Measurements from ENCODE around the gene SF3B5.

SF3B5 gene

GRCh38 chr6:144068794-144069193 is 26.6 kb downstream of the SF3B5 start:
- Histone ChIP-seq H3K4me3 (ENCODE audit: low read depth in 1 of 5, low read length in 5 of 5) (no peak overlapping the region), H3K27me3 (ENCODE audit: control insufficient read depth in 5 of 5, insufficient read depth in 4 of 5, low read length in 5 of 5) (peaks cover 0 to 13% (median 4%) of the 10 kb centered on the region in 5 donors), H3K9ac (ENCODE audit: low read length in 5 of 5) (no peak overlapping the region), H3K27ac (ENCODE audit: low read depth, low read length) (no peak overlapping the region), H3K4me1 (ENCODE audit: control insufficient read depth in 5 of 5, insufficient read depth in 5 of 5, low read length in 5 of 5) (peaks cover 3 to 16% (median 9%) of the 10 kb centered on the region in 5 donors), H3K36me3 (ENCODE audit: control insufficient read depth in 5 of 5, insufficient read depth in 5 of 5, low read length in 5 of 5) (no peaks in the 10 kb centered on the region), H3K9me3 (ENCODE audit: control insufficient read depth in 5 of 5, low read length in 5 of 5) (no peaks in the 10 kb centered on the region)

GRCh38 chr6:144066741-144067484 is 28.5 kb downstream of the SF3B5 start:
- H3K27me3 ChIP-seq (ENCODE audit: control insufficient read depth in 5 of 5, insufficient read depth in 4 of 5, low read length in 5 of 5), result peaks cover 0 to 13% (median 4%) of the 10 kb centered on the region in 5 donors
- no peak overlapping the region for H3K4me3 ChIP-seq (ENCODE audit: low read depth in 1 of 5, low read length in 5 of 5)
- H3K4me1 ChIP-seq (ENCODE audit: control insufficient read depth in 5 of 5, insufficient read depth in 5 of 5, low read length in 5 of 5), result peaks cover 6 to 28% (median 20%) of the 10 kb centered on the region in 5 donors

GRCh38 chr6:144066255-144066654 is 29.1 kb downstream of the SF3B5 start:
- Histone ChIP-seq H3K36me3 (ENCODE audit: control insufficient read depth in 5 of 5, insufficient read depth in 5 of 5, low read length in 5 of 5) (no peaks in the 10 kb centered on the region), H3K9me3 (ENCODE audit: control insufficient read depth in 5 of 5, low read length in 5 of 5) (no peaks in the 10 kb centered on the region), H3K27ac (ENCODE audit: low read depth, low read length) (no peak overlapping the region), H3K9ac (ENCODE audit: low read length in 5 of 5) (no peak overlapping the region), H3K4me1 (ENCODE audit: control insufficient read depth in 5 of 5, insufficient read depth in 5 of 5, low read length in 5 of 5) (peaks cover 6 to 28% (median 20%) of the 10 kb centered on the region in 5 donors), H3K4me3 (ENCODE audit: low read depth in 1 of 5, low read length in 5 of 5) (no peak overlapping the region), H3K27me3 (ENCODE audit: control insufficient read depth in 5 of 5, insufficient read depth in 4 of 5, low read length in 5 of 5) (peaks cover 0 to 13% (median 4%) of the 10 kb centered on the region in 5 donors)

More at GRCh38 chr6:144066741-144067484, 28.5 kb downstream of the SF3B5 start:
- Histone ChIP-seq H3K9me3 (ENCODE audit: control insufficient read depth in 5 of 5, low read length in 5 of 5) (no peaks in the 10 kb centered on the region), H3K9ac (ENCODE audit: low read length in 5 of 5) (no peak overlapping the region), H3K36me3 (ENCODE audit: control insufficient read depth in 5 of 5, insufficient read depth in 5 of 5, low read length in 5 of 5) (no peaks in the 10 kb centered on the region), H3K27ac (ENCODE audit: low read depth, low read length) (no peak overlapping the region)

- no peaks in the 10 kb centered on the region for H3K9me3 ChIP-seq (ENCODE audit: control insufficient read depth in 5 of 5, low read length in 5 of 5)
- peaks cover 0 to 13% (median 4%) of the 10 kb centered on the region in 5 donors for H3K27me3 ChIP-seq (ENCODE audit: control insufficient read depth in 5 of 5, insufficient read depth in 4 of 5, low read length in 5 of 5)
- H3K36me3 ChIP-seq (ENCODE audit: control insufficient read depth in 5 of 5, insufficient read depth in 5 of 5, low read length in 5 of 5), result no peaks in the 10 kb centered on the region
- no peak overlapping the region for H3K27ac ChIP-seq (ENCODE audit: low read depth, low read length)
- peaks cover 6 to 28% (median 20%) of the 10 kb centered on the region in 5 donors for H3K4me1 ChIP-seq (ENCODE audit: control insufficient read depth in 5 of 5, insufficient read depth in 5 of 5, low read length in 5 of 5)
- peak overlapping the region; percentile 71 to 84 (median 78) for H3K4me3 ChIP-seq (ENCODE audit: low read depth in 1 of 5, low read length in 5 of 5)
- no peak overlapping the region for H3K9ac ChIP-seq (ENCODE audit: low read length in 5 of 5)
Observed at GRCh38 chr6:144065213-144065660, 30.1 kb downstream of the SF3B5 start.

GRCh38 chr6:144064402-144065212 is 30.8 kb downstream of the SF3B5 start:
- Histone ChIP-seq H3K9ac (ENCODE audit: low read length in 5 of 5) (peak overlapping the region in 4 of 5 donors; percentile 42 to 75 (median 71)), H3K9me3 (ENCODE audit: control insufficient read depth in 5 of 5, low read length in 5 of 5) (no peaks in the 10 kb centered on the region), H3K27ac (ENCODE audit: low read depth, low read length) (no peak overlapping the region), H3K4me1 (ENCODE audit: control insufficient read depth in 5 of 5, insufficient read depth in 5 of 5, low read length in 5 of 5) (peaks cover 6 to 28% (median 20%) of the 10 kb centered on the region in 5 donors), H3K36me3 (ENCODE audit: control insufficient read depth in 5 of 5, insufficient read depth in 5 of 5, low read length in 5 of 5) (no peaks in the 10 kb centered on the region), H3K4me3 (ENCODE audit: low read depth in 1 of 5, low read length in 5 of 5) (peak overlapping the region; percentile 71 to 84 (median 78)), H3K27me3 (ENCODE audit: control insufficient read depth in 5 of 5, insufficient read depth in 4 of 5, low read length in 5 of 5) (peaks cover 0 to 13% (median 4%) of the 10 kb centered on the region in 5 donors)

- peaks cover 6 to 28% (median 20%) of the 10 kb centered on the region in 5 donors for H3K4me1 ChIP-seq (ENCODE audit: control insufficient read depth in 5 of 5, insufficient read depth in 5 of 5, low read length in 5 of 5)
- no peak overlapping the region for H3K27ac ChIP-seq (ENCODE audit: low read depth, low read length)
- H3K9me3 ChIP-seq (ENCODE audit: control insufficient read depth in 5 of 5, low read length in 5 of 5), result no peaks in the 10 kb centered on the region
- peak overlapping the region in 4 of 5 donors; percentile 56 to 75 (median 71) for H3K9ac ChIP-seq (ENCODE audit: low read length in 5 of 5)
- peaks cover 0 to 13% (median 4%) of the 10 kb centered on the region in 5 donors for H3K27me3 ChIP-seq (ENCODE audit: control insufficient read depth in 5 of 5, insufficient read depth in 4 of 5, low read length in 5 of 5)
- H3K36me3 ChIP-seq (ENCODE audit: control insufficient read depth in 5 of 5, insufficient read depth in 5 of 5, low read length in 5 of 5), result no peaks in the 10 kb centered on the region
- peak overlapping the region; percentile 74 to 84 (median 78) for H3K4me3 ChIP-seq (ENCODE audit: low read depth in 1 of 5, low read length in 5 of 5)
Observed at GRCh38 chr6:144063744-144064401, 31.5 kb downstream of the SF3B5 start.

- Histone ChIP-seq H3K36me3 (ENCODE audit: control insufficient read depth in 5 of 5, insufficient read depth in 5 of 5, low read length in 5 of 5) (no peaks in the 10 kb centered on the region), H3K4me1 (ENCODE audit: control insufficient read depth in 5 of 5, insufficient read depth in 5 of 5, low read length in 5 of 5) (peaks cover 6 to 28% (median 20%) of the 10 kb centered on the region in 5 donors), H3K9me3 (ENCODE audit: control insufficient read depth in 5 of 5, low read length in 5 of 5) (no peaks in the 10 kb centered on the region), H3K27ac (ENCODE audit: low read depth, low read length) (no peak overlapping the region), H3K4me3 (ENCODE audit: low read depth in 1 of 5, low read length in 5 of 5) (peak overlapping the region; percentile 74 to 84 (median 78)), H3K27me3 (ENCODE audit: control insufficient read depth in 5 of 5, insufficient read depth in 4 of 5, low read length in 5 of 5) (peaks cover 0 to 13% (median 3%) of the 10 kb centered on the region in 5 donors), H3K9ac (ENCODE audit: low read length in 5 of 5) (peak overlapping the region in 4 of 5 donors; percentile 56 to 75 (median 64))
Observed at GRCh38 chr6:144063246-144063743, 32.1 kb downstream of the SF3B5 start.

GRCh38 chr6:144062786-144063185 is 32.6 kb downstream of the SF3B5 start:
- Histone ChIP-seq H3K27ac (ENCODE audit: low read depth, low read length) (no peak overlapping the region), H3K9ac (ENCODE audit: low read length in 5 of 5) (no peak overlapping the region), H3K36me3 (ENCODE audit: control insufficient read depth in 5 of 5, insufficient read depth in 5 of 5, low read length in 5 of 5) (no peaks in the 10 kb centered on the region), H3K4me3 (ENCODE audit: low read depth in 1 of 5, low read length in 5 of 5) (peak overlapping the region in 3 of 5 donors; percentile 74 to 80 (median 78)), H3K4me1 (ENCODE audit: control insufficient read depth in 5 of 5, insufficient read depth in 5 of 5, low read length in 5 of 5) (peaks cover 6 to 28% (median 20%) of the 10 kb centered on the region in 5 donors), H3K9me3 (ENCODE audit: control insufficient read depth in 5 of 5, low read length in 5 of 5) (no peaks in the 10 kb centered on the region), H3K27me3 (ENCODE audit: control insufficient read depth in 5 of 5, insufficient read depth in 4 of 5, low read length in 5 of 5) (peaks cover 0 to 8% (median 2%) of the 10 kb centered on the region in 5 donors)

GRCh38 chr6:144059139-144059538 is 36.2 kb downstream of the SF3B5 start:
- H3K4me3 ChIP-seq (ENCODE audit: low read depth in 1 of 5, low read length in 5 of 5), result no peak overlapping the region
- H3K9ac ChIP-seq (ENCODE audit: low read length in 5 of 5), result no peak overlapping the region
- H3K36me3 ChIP-seq (ENCODE audit: control insufficient read depth in 5 of 5, insufficient read depth in 5 of 5, low read length in 5 of 5), result no peaks in the 10 kb centered on the region
- H3K27ac ChIP-seq (ENCODE audit: low read depth, low read length), result no peak overlapping the region
- H3K4me1 ChIP-seq (ENCODE audit: control insufficient read depth in 5 of 5, insufficient read depth in 5 of 5, low read length in 5 of 5), result peaks cover 3 to 15% (median 12%) of the 10 kb centered on the region in 5 donors
- H3K9me3 ChIP-seq (ENCODE audit: control insufficient read depth in 5 of 5, low read length in 5 of 5), result no peaks in the 10 kb centered on the region
- H3K27me3 ChIP-seq (ENCODE audit: control insufficient read depth in 5 of 5, insufficient read depth in 4 of 5, low read length in 5 of 5), result no peaks in the 10 kb centered on the region

All from subcutaneous abdominal adipose tissue (tissue), 5 donors.